CD4-positive, alpha-beta T cell treated with Interleukin-2 at 100 ng/mL for 4 hours (primary cell): ENCODE measurements around the gene OR1M1.

Experiments
- DNase-seq: peaks from one replicate; pipeline ENCODE4 v3.0.0-alpha.2; 2020; ENCODE audit warnings: low spot score

OR1M1 gene

DNA sequence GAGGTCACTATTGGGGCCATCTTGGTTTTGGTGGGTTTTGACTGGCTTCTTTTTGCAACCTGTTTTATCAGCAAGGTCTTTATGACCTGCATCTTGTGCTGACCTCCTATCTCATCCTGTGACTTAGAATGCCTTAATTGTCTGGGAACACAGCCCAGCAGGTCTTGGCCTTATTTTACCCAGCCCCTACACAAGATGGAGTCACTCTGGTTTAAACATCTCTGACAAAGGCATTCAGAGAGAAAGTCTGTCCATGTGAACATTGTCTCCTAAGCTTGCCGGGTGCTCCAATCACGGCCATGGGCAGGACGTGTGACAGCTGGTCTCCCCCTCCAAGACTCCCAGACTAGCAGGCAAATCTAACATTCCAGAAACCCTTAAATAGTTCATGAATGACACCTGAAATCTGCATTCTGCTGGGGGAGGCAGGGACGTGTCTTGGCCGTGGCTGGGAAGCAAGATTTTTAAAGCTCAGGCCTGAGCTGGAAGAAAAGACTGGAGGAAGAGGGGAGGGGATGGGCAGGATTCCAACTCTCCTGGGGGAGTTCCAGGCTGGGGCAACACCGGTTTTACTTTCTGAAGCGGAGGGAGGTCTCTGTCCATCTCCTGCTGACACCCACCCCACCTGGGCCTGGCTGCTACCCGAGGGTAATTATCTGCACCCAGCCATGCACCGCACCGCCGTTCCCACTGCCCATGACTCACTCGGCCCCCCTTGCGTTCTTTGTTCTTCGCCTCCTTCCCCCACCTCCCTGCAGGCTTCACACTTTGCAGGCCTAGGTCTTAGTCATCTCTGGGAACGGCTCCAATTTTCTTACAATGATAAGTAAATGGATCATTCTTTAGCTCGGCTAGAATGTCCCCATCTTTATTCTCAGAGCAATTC, 11.6 kb upstream of the OR1M1 start:
- no peak for DNase-seq

DNA sequence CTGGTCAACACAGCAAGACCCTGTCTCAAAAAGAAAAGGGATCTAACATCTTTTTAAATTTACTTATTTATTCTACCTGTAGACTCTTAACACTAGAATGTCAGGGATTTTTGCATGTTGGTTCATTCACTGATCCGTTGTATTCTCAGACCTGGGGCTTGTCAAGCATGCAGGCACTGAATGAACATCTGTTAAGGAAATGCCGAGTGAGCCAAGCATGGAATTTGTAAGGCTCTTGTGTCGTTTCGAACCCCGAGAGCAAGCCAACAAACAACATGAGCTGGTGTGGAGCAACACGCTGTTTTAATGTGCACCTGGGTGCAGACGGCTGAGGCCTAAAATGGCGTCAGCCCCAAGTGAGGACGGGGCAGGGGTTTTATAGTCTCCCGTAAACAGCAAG, 10.0 kb upstream of the OR1M1 start:
- no peak for DNase-seq

DNA sequence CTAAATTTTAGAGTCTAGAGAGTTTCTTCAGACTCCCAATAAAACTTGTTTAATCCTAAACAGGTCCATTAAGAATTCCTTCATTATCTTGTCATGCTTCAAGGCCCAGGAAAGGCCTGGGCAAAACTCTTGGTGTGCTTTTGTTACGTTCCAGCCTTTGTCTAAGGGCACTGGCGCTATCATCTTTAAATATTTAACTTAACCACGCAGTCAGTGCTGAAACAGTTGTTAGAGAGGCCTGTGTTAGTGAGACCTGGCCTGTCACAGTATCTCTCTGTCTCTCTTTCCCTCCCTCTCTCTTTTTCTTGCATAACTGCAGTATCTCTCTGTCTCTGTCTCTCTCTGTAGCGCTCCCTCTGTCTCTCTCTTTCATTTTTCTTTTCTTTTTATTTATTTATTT, 8.2 kb upstream of the OR1M1 start:
- DNase-seq = no peak

DNA sequence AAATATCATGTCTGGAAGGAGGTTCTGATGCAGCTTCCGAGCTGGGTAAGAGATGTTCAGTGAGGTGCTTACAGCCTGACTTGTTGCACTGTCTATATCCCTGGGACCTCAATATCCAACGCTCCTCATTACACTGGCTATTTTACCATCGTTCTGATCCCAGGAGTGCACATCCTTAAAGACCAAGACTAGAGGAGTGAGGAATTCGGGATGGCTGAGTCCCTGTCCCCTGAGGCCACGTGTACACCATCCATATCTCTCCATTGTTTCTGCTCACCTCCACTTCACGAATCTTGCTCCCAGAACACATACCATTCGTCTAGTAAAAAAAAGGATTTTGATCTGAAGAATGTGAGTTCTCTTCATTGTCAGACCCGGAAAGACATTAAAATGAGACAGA, 20.5 kb downstream of the OR1M1 start, which contains the start of gene OR7G2:
TSS of gene OR7G2 (minus strand) at position 101 of the 400 bp plus-strand sequence. CDS start 4,232 bp downstream, outside the sequence.
- no peak for DNase-seq

DNA sequence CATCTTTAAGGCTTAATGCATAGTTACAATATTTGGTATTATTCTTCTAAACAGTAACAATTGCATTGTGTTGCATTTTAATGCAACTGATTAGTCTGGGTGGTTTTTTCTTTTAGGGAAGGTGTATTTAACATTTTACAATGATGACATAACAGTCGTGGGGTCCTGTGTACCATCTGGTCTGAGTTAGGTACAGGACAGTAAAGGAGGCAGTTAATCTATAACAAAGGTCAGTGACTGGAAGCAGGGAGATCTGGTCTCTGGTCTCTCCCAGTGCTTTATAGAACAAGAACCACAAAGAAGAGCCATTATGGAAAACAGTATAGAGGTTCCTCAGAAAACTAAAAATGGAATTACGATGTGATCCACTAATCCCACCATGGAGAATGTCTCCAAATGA, 23.1 kb downstream of the OR1M1 start:
- DNase-seq = no peak

DNA sequence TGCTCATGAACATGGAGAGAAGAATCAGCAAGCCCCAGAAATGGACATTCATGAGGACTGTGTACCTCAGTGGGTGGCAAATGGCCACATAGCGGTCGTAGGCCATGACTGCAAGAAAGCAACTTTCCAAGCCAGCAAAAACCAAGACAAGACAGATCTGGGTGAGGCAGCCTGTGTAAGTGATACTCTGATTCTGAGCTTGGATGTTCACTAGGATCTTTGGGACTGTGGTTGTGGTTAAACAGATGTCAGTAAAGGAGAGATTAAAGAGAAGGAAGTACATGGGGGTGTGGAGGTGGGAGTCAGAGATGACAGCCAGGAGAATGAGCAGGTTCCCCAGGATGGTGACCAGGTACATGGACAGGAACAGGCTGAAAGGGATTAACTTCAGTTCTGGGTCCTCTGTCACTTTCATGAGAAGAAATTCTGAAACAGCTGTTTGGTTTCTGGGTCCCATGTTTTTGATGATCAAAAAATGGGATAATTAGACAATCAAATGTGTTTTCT, 28.5 kb downstream of the OR1M1 start, which contains the start of gene OR7G1:
TSS of gene OR7G1 (minus strand) at position 457 of the 507 bp plus-strand sequence. CDS start at position 457, 0 bp downstream.
- no peak for DNase-seq

DNA sequence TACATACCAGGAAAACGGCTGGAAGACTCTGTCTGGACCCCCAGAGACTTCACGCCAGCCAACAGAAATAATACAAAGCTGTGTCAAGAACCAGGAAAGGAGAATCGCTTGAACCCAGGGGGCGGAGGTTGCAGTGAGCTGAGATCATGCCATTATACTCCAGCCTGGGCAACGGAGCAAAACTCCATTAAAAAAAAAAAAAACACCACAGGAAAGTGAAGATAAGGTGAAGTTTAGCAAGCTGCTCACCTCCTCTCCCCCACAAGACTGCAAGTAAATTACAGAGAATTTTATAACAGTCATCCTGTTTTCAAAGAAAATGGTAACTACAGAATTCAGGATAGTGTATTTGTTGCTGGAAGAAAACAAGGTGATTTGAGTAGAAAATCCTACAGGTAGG, 29.7 kb downstream of the OR1M1 start:
- no peak for DNase-seq

DNA sequence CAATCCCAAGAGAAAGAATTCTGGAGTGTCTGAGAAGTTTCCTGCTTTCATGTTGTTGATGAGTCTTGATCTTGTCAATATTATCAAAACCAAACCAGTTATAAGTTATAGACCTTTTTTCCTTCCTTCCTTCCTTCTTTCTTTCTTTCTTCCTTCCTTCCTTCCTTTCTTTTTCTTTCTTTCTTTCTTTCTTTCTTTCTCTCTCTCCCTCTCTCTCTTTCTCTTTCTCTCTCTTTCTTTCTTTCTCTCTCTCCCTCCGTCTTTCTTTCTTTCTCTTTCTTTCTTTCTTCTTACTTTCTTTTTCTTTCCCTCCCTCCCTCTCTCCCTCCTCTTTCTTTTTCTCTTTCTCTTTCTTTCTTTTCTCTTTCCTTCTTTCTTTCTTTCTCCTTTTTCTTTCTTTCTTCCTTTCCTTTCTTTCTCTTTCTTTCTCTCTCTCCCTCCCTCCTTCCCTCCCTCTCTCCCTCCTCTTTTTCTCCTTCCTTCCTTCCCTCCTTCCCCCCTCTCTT, 40.1 kb downstream of the OR1M1 start, which contains the start of gene OR7G3:
TSS of gene OR7G3 (minus strand) at position 51 of the 506 bp plus-strand sequence. CDS start at position 51, 0 bp downstream.
- DNase-seq = no peak

DNA sequence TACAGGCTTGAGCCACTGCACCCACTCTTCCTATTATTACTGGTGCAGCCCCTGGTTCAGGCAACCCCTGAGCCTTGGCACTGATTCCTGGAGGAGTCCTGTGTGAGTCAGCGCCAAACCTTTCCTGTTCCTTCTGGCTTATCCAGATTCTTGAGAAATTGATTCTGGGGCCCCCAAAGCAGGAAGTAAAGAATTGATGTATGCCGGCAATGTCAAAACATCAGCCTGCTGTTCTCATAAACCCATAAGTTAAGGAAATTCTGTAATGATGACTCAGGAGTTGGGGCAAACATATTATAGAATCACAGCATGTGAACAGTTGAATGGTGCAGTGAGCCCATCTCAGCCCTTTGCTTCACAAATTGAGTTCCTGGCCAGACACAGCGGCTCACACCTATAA, 41.3 kb downstream of the OR1M1 start:
- no peak for DNase-seq

DNA sequence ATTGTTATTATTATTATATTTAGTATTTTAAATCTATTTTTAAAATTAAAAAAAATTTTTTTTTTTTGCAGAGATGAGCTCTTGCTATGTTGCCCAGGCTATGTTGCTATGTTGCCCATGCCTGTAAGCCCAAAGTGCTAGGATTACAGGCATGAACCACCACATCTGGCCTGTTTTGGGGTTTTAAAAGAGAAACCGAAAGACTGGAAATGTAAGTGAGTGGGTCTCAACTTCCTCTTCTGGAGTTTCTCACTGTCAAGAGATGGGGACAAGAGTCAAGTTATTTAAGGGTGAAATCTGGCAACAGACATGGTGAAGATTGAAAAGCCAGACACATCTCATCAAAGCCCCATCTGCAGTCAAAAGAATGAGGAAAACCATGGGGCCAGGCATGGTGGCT, 44.1 kb downstream of the OR1M1 start:
- no peak for DNase-seq

DNA sequence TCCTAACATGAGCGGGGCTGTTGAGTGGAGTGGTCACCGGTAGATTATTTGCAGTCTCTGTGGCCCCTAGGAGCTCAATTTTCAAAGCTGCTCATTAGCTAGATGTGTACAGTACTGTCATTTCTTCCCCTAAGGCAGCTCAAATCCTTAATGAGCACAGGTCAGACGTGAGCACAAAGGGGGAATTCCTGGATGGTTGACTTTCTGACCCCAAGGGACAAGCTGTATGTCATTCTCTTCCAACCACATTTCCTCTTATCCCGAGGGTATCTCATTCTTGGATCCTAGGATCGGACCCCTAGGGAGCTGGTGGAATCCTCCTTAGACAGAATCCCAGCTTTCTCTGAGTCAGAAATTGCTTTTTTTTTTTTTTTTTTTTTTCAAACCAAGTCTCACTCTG, 45.6 kb downstream of the OR1M1 start:
- no peak for DNase-seq

DNA sequence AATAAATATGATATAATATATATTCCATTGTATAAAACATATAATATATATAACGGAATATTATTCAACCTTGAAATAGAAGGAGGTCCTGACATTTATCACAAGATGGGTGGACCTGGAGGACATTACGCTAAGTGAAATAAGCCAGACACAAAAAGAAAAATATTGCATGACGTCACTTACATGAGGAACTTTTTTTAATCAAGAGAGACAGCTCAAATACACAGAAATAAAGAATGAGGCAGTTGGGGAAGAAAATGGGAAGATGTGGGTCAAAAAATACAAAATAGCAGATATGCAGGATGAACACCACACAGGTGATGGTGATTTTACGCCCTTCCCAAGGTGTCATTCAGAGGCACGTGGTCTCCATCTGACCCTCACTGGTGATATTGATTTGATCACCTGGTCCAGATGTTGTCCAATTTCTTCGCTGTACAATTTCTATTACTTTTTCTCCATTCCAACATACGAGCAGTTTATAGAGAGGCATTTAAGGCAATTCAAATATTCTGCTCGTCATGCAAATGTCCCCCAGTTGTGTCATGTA, 52.8 kb downstream of the OR1M1 start:
- no peak for DNase-seq

DNA sequence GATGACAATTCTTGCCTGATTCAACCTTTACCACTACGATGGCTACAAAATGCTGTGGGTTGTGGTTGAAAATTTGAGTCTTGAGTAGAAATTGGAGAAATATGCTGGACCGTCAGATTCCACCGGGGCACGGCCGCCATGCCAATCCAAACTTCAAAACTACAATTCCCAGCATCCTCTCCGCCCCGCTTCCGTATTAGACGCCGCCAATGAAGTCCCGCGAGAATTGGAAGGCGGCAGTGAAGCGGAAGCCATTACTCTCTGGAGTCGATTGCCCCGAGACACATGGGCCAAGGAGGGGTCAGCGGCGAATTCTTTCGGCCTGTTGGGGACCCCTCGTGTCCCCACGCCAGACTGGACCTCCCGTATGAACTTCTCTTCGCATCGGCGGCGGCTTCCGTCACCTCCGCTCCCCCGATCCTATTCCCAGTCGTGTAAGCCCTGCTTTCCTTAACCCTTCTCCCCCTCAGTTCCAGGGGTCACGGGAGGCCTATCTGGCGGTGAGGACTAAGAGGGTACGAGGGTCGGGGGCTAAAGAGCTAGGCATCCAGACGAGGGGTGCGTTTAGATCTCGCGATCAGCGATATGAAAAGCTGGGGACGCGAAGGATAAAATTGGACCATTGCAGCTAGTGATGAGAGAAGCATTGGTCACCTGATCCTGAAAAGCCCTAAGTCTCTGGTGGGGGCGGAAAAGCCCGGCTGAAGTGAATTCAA, 53.5 kb downstream of the OR1M1 start, which contains the start of gene ZNF317:
TSS of gene ZNF317 (plus strand) at position 239 of the 716 bp plus-strand sequence. CDS start 15,620 bp downstream, outside the sequence.
- peak; percentile 92 for DNase-seq

DNA sequence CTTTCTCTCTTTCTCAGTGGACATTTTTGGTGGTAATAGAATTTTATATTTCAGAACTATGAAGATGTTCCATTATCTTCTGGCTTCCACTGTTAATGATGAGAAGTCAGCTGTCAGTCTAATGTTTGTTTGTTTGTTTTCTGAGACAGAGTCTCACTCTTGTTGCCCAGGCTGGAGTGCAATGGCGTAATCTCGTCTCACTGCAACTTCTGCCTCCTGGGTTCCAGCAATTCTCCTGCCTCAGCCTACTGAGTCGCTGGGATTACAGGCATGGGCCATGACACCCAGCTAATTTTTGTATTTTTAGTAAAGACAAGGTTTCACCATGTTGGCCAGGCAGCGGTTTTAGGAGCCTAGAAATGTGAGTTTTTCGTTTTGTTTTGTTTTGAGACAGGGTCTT, 58.1 kb downstream of the OR1M1 start:
- DNase-seq = no peak
